GM12878 (cell line): ENCODE measurements around the gene TMPRSS2. TPM values are rescaled to one million over a fixed set of nuclear protein-coding genes. Genes with fewer than 3 reads are reported as not detected.

ENCODE experiments used
- ATAC-seq: fragments of 200-7000 bp; cut with Tn5 transposase; 3 replicates; pipeline ENCODE4 v1.9.1; 2020; ENCODE audit warnings: mild to moderate bottlenecking, moderate library complexity
- BruUV-seq: library from RNA; stranded (reverse); fragments of 400-500 nt; replicated peaks from 2 replicates; lab custom pipeline; 2021; lab: Mats Ljungman, UMichigan
- CTCF ChIA-PET: fragments of 300-600 bp; sonication (Branson Sonifier 250); formaldehyde crosslinking; extraction: SDS; loops from one replicate; lab custom pipeline; 2021; ENCODE audit warnings: inconsistent platforms; lab: Yijun Ruan, JAX
- POLR2A ChIA-PET: fragments of 350-600 bp; formaldehyde crosslinking; extraction: SDS; loops from one replicate; lab custom pipeline; 2021; ENCODE audit warnings: inconsistent platforms; lab: Charles Lee
- RAD21 ChIA-PET: fragments of 300-600 bp; sonication (Branson Sonifier 250); formaldehyde crosslinking; loops from one replicate; lab custom pipeline; 2023; ENCODE audit warnings: antibody characterized with exemption; ENCODE audit not compliant: unreplicated experiment; lab: Charles Lee
- SMC1A ChIA-PET: fragments of 300-600 bp; sonication (Branson Sonifier 250); formaldehyde crosslinking; loops from one replicate; lab custom pipeline; 2023; ENCODE audit not compliant: unreplicated experiment, uncharacterized antibody; lab: Charles Lee
- DNase-seq: peaks from one replicate; pipeline ENCODE4 v3.0.0-alpha.2; 2011; ENCODE audit warnings: low read depth, low spot score
- FAIRE-seq: peaks from 3 replicates; lab custom pipeline; 2011; peaks lifted over from hg19 to GRCh38; lab: Jason Lieb, UNC
- H2AFZ ChIP-seq: 2 replicates; pipeline ENCODE4 v1.6.0; 2011; ENCODE audit warnings: low read depth, low read length, control low read depth; ENCODE audit not compliant: control insufficient read depth
- H3K27ac ChIP-seq: 2 replicates; pipeline ENCODE4 v1.5.1; 2011; ENCODE audit warnings: control low read depth; ENCODE audit not compliant: control insufficient read depth, insufficient read depth
- H3K27me3 ChIP-seq, 2 experiments: replicated peaks in 1 of 2; 2 replicates each; pipeline versions ENCODE4 v1.6.0 to v1.6.1; 2011; ENCODE audit warnings: low read length in 1 of 2; ENCODE audit not compliant: control insufficient read depth in 2 of 2, insufficient read depth in 2 of 2
- H3K36me3 ChIP-seq, 2 experiments: 2 replicates each; pipeline ENCODE4 v1.5.1; 2011; ENCODE audit warnings: low read length in 1 of 2; ENCODE audit not compliant: control insufficient read depth in 2 of 2, insufficient read depth in 2 of 2
- H3K4me1 ChIP-seq: 2 replicates; pipeline ENCODE4 v1.6.1; 2011; ENCODE audit warnings: mild to moderate bottlenecking, low read length, moderate library complexity, mixed read lengths; ENCODE audit not compliant: control insufficient read depth, insufficient read depth
- H3K4me2 ChIP-seq: 2 replicates; pipeline ENCODE4 v1.6.0; 2011; ENCODE audit warnings: control low read depth; ENCODE audit not compliant: control insufficient read depth, insufficient read depth
- H3K4me3 ChIP-seq: fragments of 200-600 bp; sonication (generic); 2 replicates; pipeline ENCODE4 v1.5.1; 2016
- H3K79me2 ChIP-seq: 2 replicates; pipeline ENCODE4 v1.6.0; 2011; ENCODE audit warnings: low read length; ENCODE audit not compliant: control insufficient read depth, insufficient read depth
- H3K9ac ChIP-seq: 2 replicates; pipeline ENCODE4 v1.8.0; 2011; ENCODE audit warnings: low read length, control low read depth, mixed read lengths; ENCODE audit not compliant: control insufficient read depth, insufficient read depth
- H3K9me3 ChIP-seq: replicated peaks from 3 replicates; pipeline ENCODE4 v1.5.1; 2011; ENCODE audit warnings: mild to moderate bottlenecking, low read length; ENCODE audit not compliant: control insufficient read depth, insufficient read depth
- H4K20me1 ChIP-seq: 2 replicates; pipeline ENCODE4 v1.6.0; 2011; ENCODE audit not compliant: control insufficient read depth, insufficient read depth
- ETV6 ChIP-seq, 2 experiments: fragments of 450-650 bp in 1 of 2; IDR thresholded peaks in 1 of 2; conservative IDR thresholded peaks in 1 of 2; 2 replicates each; pipeline ENCODE4 v1.6.1; 2014; ENCODE audit warnings: antibody characterized with exemption in 1 of 2, borderline replicate concordance in 1 of 2, low read depth in 1 of 2, mild to moderate bottlenecking in 1 of 2, moderate library complexity in 1 of 2
- RUNX3 ChIP-seq: IDR thresholded peaks from 2 replicates; pipeline ENCODE4 v1.6.1; 2012; ENCODE audit warnings: low read length, inconsistent platforms
- WRNIP1 ChIP-seq: IDR thresholded peaks from 2 replicates; pipeline ENCODE4 v1.6.1; 2011; ENCODE audit warnings: low read depth, low read length, improper control_type of control experiment, borderline replicate concordance
- WGBS: methylation state at CpG from one replicate; pipeline ENCODE4 v1.1.6; 2016; ENCODE audit warnings: low lambda C conversion rate; ENCODE audit not compliant: insufficient replicate concordance, insufficient coverage; ENCODE audit errors: missing lambda C conversion rate; 5-methylcytosine and 5-hydroxymethylcytosine counted together
- in situ Hi-C: fragments of 300-500 bp; cut with MboI; formaldehyde crosslinking; loops from 9 replicates; pipeline ENCODE4 v1.14.3; 2018; ENCODE audit warnings: mixed read lengths
- intact Hi-C: fragments of 100-400 bp; cut with micrococcal nuclease; formaldehyde crosslinking; loops from one replicate; pipeline ENCODE4 v1.14.2; 2022; ENCODE audit not compliant: unreplicated experiment
- polyA plus RNA-seq, 11 experiments: library from polyadenylated mRNA; depleted of rRNA in 4 of 11; unstranded in 6 of 11; stranded (reverse) in 5 of 11; fragments of >200 nt; fragmentation: Nextera tagmentation in 4 of 11; fragmentation: Illumina TruSeq in 1 of 11; extraction: Ambion mirVana in 4 of 11; extraction: Trizol in 1 of 11; gene quantifications; 1 replicate in 1 of 11; 2 replicates in 10 of 11; pipeline versions ENCODE4 v1.2.1 to v1.2.3, GENCODE V29; 2011 to 2016; ENCODE audit warnings: inconsistent platforms in 2 of 11, missing spikeins in 2 of 11, low read depth in 1 of 11
- total RNA-seq, 4 experiments: library from RNA; depleted of rRNA in 3 of 4; stranded (reverse); fragments of >200 nt in 3 of 4; fragmentation: Illumina TruSeq in 1 of 4; extraction: Trizol in 1 of 4; gene quantifications; 2 replicates each; pipeline versions ENCODE4 v1.2.1 to v1.2.3, GENCODE V29; 2013 to 2021
- TF ChIP-seq, protein P1 (sequence below): fragments of 450-650 bp; IDR thresholded peaks from 2 replicates; pipeline ENCODE4 v1.6.1; 2016; ENCODE audit warnings: mild to moderate bottlenecking, moderate library complexity, borderline replicate concordance

The TMPRSS2 gene
- total and polyA plus RNA-seq, 10 of the 15 experiments (the other 5 are each of a cell fraction or from before 2014, with no cell fraction given) = 0.19 to 0.26 TPM; not detected in 8

DNA sequence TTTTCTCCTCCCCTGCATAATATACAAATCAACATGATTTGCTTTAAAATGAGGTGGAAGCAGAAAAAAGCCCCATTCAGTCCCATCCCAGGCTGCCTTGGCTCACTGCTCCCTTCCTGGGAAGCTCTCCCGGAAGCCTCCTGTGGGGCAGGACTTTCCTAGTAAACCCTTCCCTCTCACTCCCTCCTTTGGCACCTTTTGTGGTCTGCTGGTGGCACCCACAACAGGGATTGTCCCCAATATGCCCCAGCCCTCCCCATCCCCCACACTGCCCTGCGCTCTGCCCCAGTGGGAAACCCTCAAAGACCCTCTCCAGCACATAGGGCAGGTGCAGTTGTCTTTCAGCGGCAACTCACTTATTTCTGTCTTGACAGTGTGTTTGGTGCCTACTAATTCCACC lies 1.8 kb upstream of the TMPRSS2 start (continued):
- TF ChIP-seq, protein P1, sequence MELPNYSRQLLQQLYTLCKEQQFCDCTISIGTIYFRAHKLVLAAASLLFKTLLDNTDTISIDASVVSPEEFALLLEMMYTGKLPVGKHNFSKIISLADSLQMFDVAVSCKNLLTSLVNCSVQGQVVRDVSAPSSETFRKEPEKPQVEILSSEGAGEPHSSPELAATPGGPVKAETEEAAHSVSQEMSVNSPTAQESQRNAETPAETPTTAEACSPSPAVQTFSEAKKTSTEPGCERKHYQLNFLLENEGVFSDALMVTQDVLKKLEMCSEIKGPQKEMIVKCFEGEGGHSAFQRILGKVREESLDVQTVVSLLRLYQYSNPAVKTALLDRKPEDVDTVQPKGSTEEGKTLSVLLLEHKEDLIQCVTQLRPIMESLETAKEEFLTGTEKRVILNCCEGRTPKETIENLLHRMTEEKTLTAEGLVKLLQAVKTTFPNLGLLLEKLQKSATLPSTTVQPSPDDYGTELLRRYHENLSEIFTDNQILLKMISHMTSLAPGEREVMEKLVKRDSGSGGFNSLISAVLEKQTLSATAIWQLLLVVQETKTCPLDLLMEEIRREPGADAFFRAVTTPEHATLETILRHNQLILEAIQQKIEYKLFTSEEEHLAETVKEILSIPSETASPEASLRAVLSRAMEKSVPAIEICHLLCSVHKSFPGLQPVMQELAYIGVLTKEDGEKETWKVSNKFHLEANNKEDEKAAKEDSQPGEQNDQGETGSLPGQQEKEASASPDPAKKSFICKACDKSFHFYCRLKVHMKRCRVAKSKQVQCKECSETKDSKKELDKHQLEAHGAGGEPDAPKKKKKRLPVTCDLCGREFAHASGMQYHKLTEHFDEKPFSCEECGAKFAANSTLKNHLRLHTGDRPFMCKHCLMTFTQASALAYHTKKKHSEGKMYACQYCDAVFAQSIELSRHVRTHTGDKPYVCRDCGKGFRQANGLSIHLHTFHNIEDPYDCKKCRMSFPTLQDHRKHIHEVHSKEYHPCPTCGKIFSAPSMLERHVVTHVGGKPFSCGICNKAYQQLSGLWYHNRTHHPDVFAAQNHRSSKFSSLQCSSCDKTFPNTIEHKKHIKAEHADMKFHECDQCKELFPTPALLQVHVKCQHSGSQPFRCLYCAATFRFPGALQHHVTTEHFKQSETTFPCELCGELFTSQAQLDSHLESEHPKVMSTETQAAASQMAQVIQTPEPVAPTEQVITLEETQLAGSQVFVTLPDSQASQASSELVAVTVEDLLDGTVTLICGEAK = no peak
- TF ChIP-seq WRNIP1 (no peak), RUNX3 (no peak)

DNA sequence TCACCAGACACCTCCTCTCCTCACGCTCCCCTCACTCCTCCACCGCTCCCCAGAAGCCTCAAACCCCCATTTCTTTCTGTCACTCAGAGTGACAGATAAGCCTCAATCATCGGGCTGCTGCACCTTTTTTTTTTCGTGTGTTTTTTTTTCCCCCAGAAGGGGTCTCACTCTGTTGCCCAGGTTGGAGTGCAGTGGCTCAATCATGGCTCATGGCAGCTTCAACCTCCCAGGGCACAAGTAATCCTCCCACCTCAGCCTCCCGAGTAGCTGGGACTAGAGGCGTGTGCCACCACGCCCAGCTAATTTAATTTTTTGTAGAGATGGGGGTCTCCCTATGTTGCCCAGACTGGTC lies 1.2 kb upstream of the TMPRSS2 start:
- Histone ChIP-seq H3K9me3 (no peaks in the 10 kb centered on the region), H3K27me3 (peaks cover 8 to 10% of the 10 kb centered on the region in 2 experiments), H4K20me1 (no peaks in the 10 kb centered on the region), H3K79me2 (no peaks in the 10 kb centered on the region), H2AFZ (no peak overlapping the region), H3K36me3 (no peaks in the 10 kb centered on the region), H3K9ac (no peak overlapping the region), H3K4me2 (no peak overlapping the region), H3K27ac (no peak overlapping the region), H3K4me3 (no peak overlapping the region), H3K4me1 (no peaks in the 10 kb centered on the region)
- FAIRE-seq = no peak
- intact Hi-C loops (no loop called here), in situ Hi-C loops (no loop called here)
- ChIA-PET POLR2A (no interaction called here), CTCF (interaction anchor here (2.0 kb wide), 1 partner anchor 226 kb away, joined by 8 read pairs; no protein-coding TSS in a partner anchor), SMC1A (no interaction called here), RAD21 (interaction anchor here (0.8 kb wide), 1 partner anchor 17 kb away, joined by 3 read pairs; no protein-coding TSS in a partner anchor)
- no peak for ATAC-seq
- no peak for TF ChIP-seq ETV6 (conservative IDR thresholded peaks at IDR 0.05 in 1 of 2, IDR thresholded peaks at IDR 0.05 in 1 of 2; ENCODE audit: borderline replicate concordance in 1 of 2, low read depth in 1 of 2)
- DNase-seq = no peak
- BruUV-seq = no TSS peak
- WGBS = 0% methylated on average over 7 of the region's 7 CpGs
